Panc1 (cell line): Measurements from ENCODE around the gene DPCD.

Source experiments
- CTCF ChIP-seq: fragments of 450-650 bp; IDR thresholded peaks from 2 replicates; pipeline ENCODE4 v1.5.1; 2017; ENCODE audit warnings: mild to moderate bottlenecking
- POLR2AphosphoS5 ChIP-seq: IDR thresholded peaks from 2 replicates; pipeline ENCODE4 v1.6.1; 2012; ENCODE audit warnings: mild to moderate bottlenecking, low read depth, low read length, moderate library complexity
- REST ChIP-seq, 2 experiments: IDR thresholded peaks; 2 replicates each; pipeline ENCODE4 v1.6.1; 2011 to 2012; ENCODE audit warnings: low read depth in 2 of 2, control low read depth in 1 of 2, low read length in 1 of 2, mild to moderate bottlenecking in 1 of 2, moderate library complexity in 1 of 2; ENCODE audit not compliant: insufficient read depth in 1 of 2
- SIN3A ChIP-seq: IDR thresholded peaks from 2 replicates; pipeline ENCODE4 v1.6.1; 2012; ENCODE audit warnings: low read depth, mild to moderate bottlenecking, low read length, moderate library complexity, borderline replicate concordance; ENCODE audit not compliant: insufficient read depth
- TCF7L2 ChIP-seq: IDR thresholded peaks from 2 replicates; pipeline ENCODE4 v1.6.1; 2011; ENCODE audit warnings: mild to moderate bottlenecking, low read depth, low read length, inconsistent platforms

GRCh38 chr10:101609481-101609880 is 21.4 kb downstream of the DPCD start:
- no peak for TF ChIP-seq CTCF
- no peak for TF ChIP-seq POLR2AphosphoS5
- TF ChIP-seq SIN3A = no peak
- TF ChIP-seq TCF7L2 = no peak
- TF ChIP-seq REST (IDR thresholded peaks at IDR 0.05; ENCODE audit: insufficient read depth in 1 of 2, low read depth in 2 of 2, low read length in 1 of 2) = no peak
